SK-N-SH (cell line): ENCODE data around the gene TMEM63C. TPM values are rescaled to one million over a fixed set of nuclear protein-coding genes. Genes with fewer than 3 reads are reported as not detected.

Source experiments
- CTCF ChIA-PET: fragments of 300-600, 350-600 bp; formaldehyde crosslinking; extraction: SDS; loops from one replicate; lab custom pipeline; 2021; lab: Yijun Ruan, JAX
- POLR2A ChIA-PET: fragments of 350-600 bp; sonication (Branson Sonifier 250); formaldehyde crosslinking; extraction: SDS; loops from one replicate; lab custom pipeline; 2020; ENCODE audit warnings: antibody characterized with exemption, inconsistent platforms; lab: Yijun Ruan, JAX
- DNase-seq: peaks from one replicate; pipeline ENCODE4 v3.0.0; 2012
- H2AFZ ChIP-seq: fragments of 200-600 bp; sonication (generic); 2 replicates; pipeline ENCODE4 v1.8.1; 2016; ENCODE audit warnings: antibody characterized with exemption, mild to moderate bottlenecking, low read depth
- H3F3A ChIP-seq: fragments of 200-600 bp; sonication (generic); replicated peaks from 2 replicates; pipeline ENCODE3; 2016; ENCODE audit warnings: antibody characterized with exemption, mild to moderate bottlenecking; ENCODE audit not compliant: insufficient read depth
- H3K27ac ChIP-seq, 2 experiments: fragments of 200-500 bp in 1 of 2; fragments of 200-600 bp in 1 of 2; sonication (Bioruptor generic) in 1 of 2; sonication (generic), shearing (Covaris generic) in 1 of 2; 2 replicates each; pipeline versions ENCODE4 v1.5.1 to v1.6.1; 2014 to 2016; ENCODE audit warnings: low read depth in 2 of 2, inconsistent platforms in 1 of 2, low read length in 1 of 2, mild to moderate bottlenecking in 1 of 2, mixed read lengths in 1 of 2
- H3K27me3 ChIP-seq: fragments of 200-600 bp; sonication (generic), shearing (Covaris generic); 2 replicates; pipeline ENCODE4 v1.6.1; 2016; ENCODE audit warnings: mixed run types; ENCODE audit not compliant: insufficient read depth
- H3K36me3 ChIP-seq, 2 experiments: fragments of 200-500 bp in 1 of 2; fragments of 200-600 bp in 1 of 2; sonication (Bioruptor generic) in 1 of 2; sonication (generic) in 1 of 2; replicated peaks in 1 of 2; 2 replicates each; pipeline versions ENCODE3 to v1.5.1; 2014 to 2016; ENCODE audit warnings: low read length in 1 of 2, mild to moderate bottlenecking in 1 of 2; ENCODE audit not compliant: insufficient read depth in 2 of 2, control insufficient read depth in 1 of 2
- H3K4me1 ChIP-seq, 2 experiments: fragments of 200-500 bp in 1 of 2; fragments of 200-600 bp in 1 of 2; sonication (Bioruptor generic) in 1 of 2; sonication (generic), shearing (Covaris generic) in 1 of 2; 2 replicates each; pipeline versions ENCODE4 v1.5.1 to v1.6.1; 2014 to 2016; ENCODE audit warnings: low read depth in 1 of 2, low read length in 1 of 2, mixed run types in 1 of 2; ENCODE audit not compliant: insufficient read depth in 2 of 2, control insufficient read depth in 1 of 2
- H3K4me2 ChIP-seq: fragments of 200-600 bp; sonication (generic), shearing (Covaris generic); 2 replicates; pipeline ENCODE4 v1.6.1; 2017; ENCODE audit warnings: mixed run types
- H3K4me3 ChIP-seq, 2 experiments: fragments of 200-500 bp in 1 of 2; fragments of 200-600 bp in 1 of 2; sonication (Bioruptor generic) in 1 of 2; sonication (generic), shearing (Covaris generic) in 1 of 2; 2 replicates each; pipeline versions ENCODE4 v1.5.1 to v1.8.1; 2014 to 2016; ENCODE audit warnings: low read depth in 2 of 2, inconsistent platforms in 1 of 2, low read length in 1 of 2, mild to moderate bottlenecking in 1 of 2, mixed read lengths in 1 of 2, moderate library complexity in 1 of 2
- H3K79me2 ChIP-seq: fragments of 200-600 bp; sonication (generic); 2 replicates; pipeline ENCODE4 v1.8.1; 2017; ENCODE audit warnings: mild to moderate bottlenecking; ENCODE audit not compliant: insufficient read depth
- H3K9ac ChIP-seq: fragments of 200-600 bp; sonication (generic); 2 replicates; pipeline ENCODE4 v1.6.1; 2017; ENCODE audit warnings: mixed run types
- H3K9me2 ChIP-seq: fragments of 200-600 bp; sonication (generic); 2 replicates; pipeline ENCODE4 v1.6.1; 2017; ENCODE audit warnings: mixed run types
- H3K9me3 ChIP-seq: fragments of 200-600 bp; sonication (generic); 2 replicates; pipeline ENCODE4 v1.6.1; 2017; ENCODE audit warnings: mixed run types, mild to moderate bottlenecking, moderate library complexity
- H4K20me1 ChIP-seq: fragments of 200-600 bp; sonication (generic); 2 replicates; pipeline ENCODE4 v1.6.1; 2017; ENCODE audit warnings: mild to moderate bottlenecking, mixed run types; ENCODE audit not compliant: insufficient read depth
- ELF1 ChIP-seq: IDR thresholded peaks from 2 replicates; pipeline ENCODE4 v1.4.0; 2012
- EP300 ChIP-seq, 2 experiments: IDR thresholded peaks; 2 replicates each; pipeline versions ENCODE4 v1.4.0 to v1.6.1; 2012; ENCODE audit warnings: borderline replicate concordance in 1 of 2, low read depth in 1 of 2, low read length in 1 of 2
- EZH2phosphoT487 ChIP-seq: fragments of 200-600 bp; sonication (generic); IDR thresholded peaks from 2 replicates; pipeline ENCODE4 v1.6.1; 2017; ENCODE audit warnings: low read depth, mixed run types, mild to moderate bottlenecking, antibody characterized with exemption, moderate library complexity, borderline replicate concordance
- MEF2A ChIP-seq: IDR thresholded peaks from 2 replicates; pipeline ENCODE4 v1.4.0; 2012; ENCODE audit warnings: low read depth, borderline replicate concordance
- MXI1 ChIP-seq: IDR thresholded peaks from 2 replicates; pipeline ENCODE4 v1.6.1; 2012; ENCODE audit warnings: mild to moderate bottlenecking, low read depth, low read length, improper control_type of control experiment
- NRF1 ChIP-seq: IDR thresholded peaks from 2 replicates; pipeline ENCODE4 v1.6.1; 2012; ENCODE audit warnings: low read depth, mild to moderate bottlenecking, low read length
- RFX5 ChIP-seq: IDR thresholded peaks from 2 replicates; pipeline ENCODE4 v1.6.1; 2012; ENCODE audit warnings: mild to moderate bottlenecking, improper control_type of control experiment, low read length
- SIN3A ChIP-seq: IDR thresholded peaks from 2 replicates; pipeline ENCODE4 v1.6.1; 2012; ENCODE audit warnings: low read depth, mild to moderate bottlenecking, low read length, moderate library complexity, borderline replicate concordance
- TAF1 ChIP-seq: IDR thresholded peaks from 2 replicates; pipeline ENCODE4 v1.6.1; 2012; ENCODE audit warnings: low read depth, mild to moderate bottlenecking, low read length, moderate library complexity, borderline replicate concordance
- TEAD4 ChIP-seq: IDR thresholded peaks from 2 replicates; pipeline ENCODE4 v1.4.0; 2012; ENCODE audit warnings: mild to moderate bottlenecking, borderline replicate concordance; ENCODE audit not compliant: insufficient read depth
- WGBS: methylation state at CpG from one replicate; pipeline ENCODE4 v1.1.6; 2017; ENCODE audit warnings: low lambda C conversion rate; 5-methylcytosine and 5-hydroxymethylcytosine counted together
- polyA plus RNA-seq, 3 experiments: library from polyadenylated mRNA; depleted of rRNA; stranded (reverse); fragments of >200 nt; gene quantifications; 2 replicates each; pipeline ENCODE4 v1.2.3, GENCODE V29; 2012
- TF ChIP-seq, protein P1 (sequence below): IDR thresholded peaks from 2 replicates; pipeline ENCODE4 v1.6.1; 2012; ENCODE audit warnings: mild to moderate bottlenecking, low read depth, low read length, moderate library complexity
- TF ChIP-seq, protein P2 (sequence below): IDR thresholded peaks from 2 replicates; pipeline ENCODE4 v1.4.0; 2012; ENCODE audit warnings: low read depth, borderline replicate concordance
- TF ChIP-seq, protein P3 (sequence below): IDR thresholded peaks from 2 replicates; pipeline ENCODE4 v1.4.0; 2012; ENCODE audit warnings: low read depth, borderline replicate concordance
- TF ChIP-seq, protein P4 (sequence below): fragments of 150-350 bp; IDR thresholded peaks from 2 replicates; pipeline ENCODE4 v1.6.1; 2017; ENCODE audit warnings: antibody characterized with exemption, low read length, low read depth, borderline replicate concordance
- TF ChIP-seq, protein P5 (sequence below): fragments of 150-350 bp; IDR thresholded peaks from 2 replicates; pipeline ENCODE4 v1.6.1; 2016; ENCODE audit warnings: mild to moderate bottlenecking, low read depth, low read length

Gene TMEM63C
- polyA plus RNA-seq, 1 of the 3 experiments (the other 2 are of a cell fraction) = 0.25 TPM

DNA sequence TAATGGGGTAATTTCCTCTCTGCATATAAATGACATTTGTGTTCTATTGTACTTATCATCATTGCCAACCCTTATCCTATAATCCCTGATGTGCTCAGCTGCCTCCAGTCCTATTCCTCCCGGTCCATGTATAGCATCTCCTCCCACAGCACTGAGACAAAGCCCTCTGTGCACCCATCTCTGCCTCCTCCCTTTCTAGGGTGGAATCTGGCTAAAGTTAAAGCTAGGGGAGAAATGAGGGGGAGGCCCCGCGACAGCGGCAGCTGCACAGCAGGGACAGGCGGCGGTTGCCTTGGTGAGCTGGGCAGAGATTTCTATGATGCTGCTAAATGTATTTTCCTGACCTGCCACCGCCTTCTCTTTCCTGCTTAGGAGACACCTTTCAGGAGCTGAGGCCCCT lies 27.2 kb upstream of the TMEM63C start (continued):
- TF ChIP-seq TEAD4 = no peak
- TF ChIP-seq, protein P1, sequence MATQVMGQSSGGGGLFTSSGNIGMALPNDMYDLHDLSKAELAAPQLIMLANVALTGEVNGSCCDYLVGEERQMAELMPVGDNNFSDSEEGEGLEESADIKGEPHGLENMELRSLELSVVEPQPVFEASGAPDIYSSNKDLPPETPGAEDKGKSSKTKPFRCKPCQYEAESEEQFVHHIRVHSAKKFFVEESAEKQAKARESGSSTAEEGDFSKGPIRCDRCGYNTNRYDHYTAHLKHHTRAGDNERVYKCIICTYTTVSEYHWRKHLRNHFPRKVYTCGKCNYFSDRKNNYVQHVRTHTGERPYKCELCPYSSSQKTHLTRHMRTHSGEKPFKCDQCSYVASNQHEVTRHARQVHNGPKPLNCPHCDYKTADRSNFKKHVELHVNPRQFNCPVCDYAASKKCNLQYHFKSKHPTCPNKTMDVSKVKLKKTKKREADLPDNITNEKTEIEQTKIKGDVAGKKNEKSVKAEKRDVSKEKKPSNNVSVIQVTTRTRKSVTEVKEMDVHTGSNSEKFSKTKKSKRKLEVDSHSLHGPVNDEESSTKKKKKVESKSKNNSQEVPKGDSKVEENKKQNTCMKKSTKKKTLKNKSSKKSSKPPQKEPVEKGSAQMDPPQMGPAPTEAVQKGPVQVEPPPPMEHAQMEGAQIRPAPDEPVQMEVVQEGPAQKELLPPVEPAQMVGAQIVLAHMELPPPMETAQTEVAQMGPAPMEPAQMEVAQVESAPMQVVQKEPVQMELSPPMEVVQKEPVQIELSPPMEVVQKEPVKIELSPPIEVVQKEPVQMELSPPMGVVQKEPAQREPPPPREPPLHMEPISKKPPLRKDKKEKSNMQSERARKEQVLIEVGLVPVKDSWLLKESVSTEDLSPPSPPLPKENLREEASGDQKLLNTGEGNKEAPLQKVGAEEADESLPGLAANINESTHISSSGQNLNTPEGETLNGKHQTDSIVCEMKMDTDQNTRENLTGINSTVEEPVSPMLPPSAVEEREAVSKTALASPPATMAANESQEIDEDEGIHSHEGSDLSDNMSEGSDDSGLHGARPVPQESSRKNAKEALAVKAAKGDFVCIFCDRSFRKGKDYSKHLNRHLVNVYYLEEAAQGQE = no peak
- TF ChIP-seq TAF1 = no peak
- TF ChIP-seq ELF1 = no peak
- TF ChIP-seq MXI1 = no peak

DNA sequence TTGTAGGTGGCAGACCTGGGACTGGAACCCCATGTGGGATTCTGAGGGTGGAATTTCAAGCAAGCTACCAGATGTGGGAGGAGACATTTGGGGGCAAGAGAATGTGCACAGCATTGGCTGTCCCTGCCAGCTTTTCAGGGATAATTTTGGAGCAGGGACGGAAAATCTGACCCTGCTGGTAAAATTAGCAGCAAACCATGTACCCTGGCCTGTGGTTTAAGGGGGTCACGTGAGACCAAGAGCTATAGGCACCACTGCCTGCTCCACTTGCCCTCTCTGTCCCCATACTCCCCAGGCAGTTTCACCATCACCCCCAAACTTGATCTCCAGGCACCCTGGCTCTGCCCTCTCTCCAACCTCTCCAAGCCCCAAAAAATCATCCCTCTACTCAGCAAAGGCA lies 26.5 kb upstream of the TMEM63C start:
- no peaks in the 10 kb centered on the region for H3K9me2 ChIP-seq

More for the DNA sequence above, 26.5 kb upstream of the TMEM63C start:
- H3K27me3 ChIP-seq = no peaks in the 10 kb centered on the region
- H3K27ac ChIP-seq = no peak overlapping the region
- H3K9me3 ChIP-seq = no peaks in the 10 kb centered on the region
- H3K4me2 ChIP-seq = no peak overlapping the region
- DNase-seq = no peak
- H4K20me1 ChIP-seq = no peaks in the 10 kb centered on the region
- TF ChIP-seq SIN3A = no peak
- TF ChIP-seq NRF1 = no peak
- TF ChIP-seq, protein P2, sequence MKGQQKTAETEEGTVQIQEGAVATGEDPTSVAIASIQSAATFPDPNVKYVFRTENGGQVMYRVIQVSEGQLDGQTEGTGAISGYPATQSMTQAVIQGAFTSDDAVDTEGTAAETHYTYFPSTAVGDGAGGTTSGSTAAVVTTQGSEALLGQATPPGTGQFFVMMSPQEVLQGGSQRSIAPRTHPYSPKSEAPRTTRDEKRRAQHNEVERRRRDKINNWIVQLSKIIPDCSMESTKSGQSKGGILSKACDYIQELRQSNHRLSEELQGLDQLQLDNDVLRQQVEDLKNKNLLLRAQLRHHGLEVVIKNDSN = no peak
- TF ChIP-seq, protein P3, sequence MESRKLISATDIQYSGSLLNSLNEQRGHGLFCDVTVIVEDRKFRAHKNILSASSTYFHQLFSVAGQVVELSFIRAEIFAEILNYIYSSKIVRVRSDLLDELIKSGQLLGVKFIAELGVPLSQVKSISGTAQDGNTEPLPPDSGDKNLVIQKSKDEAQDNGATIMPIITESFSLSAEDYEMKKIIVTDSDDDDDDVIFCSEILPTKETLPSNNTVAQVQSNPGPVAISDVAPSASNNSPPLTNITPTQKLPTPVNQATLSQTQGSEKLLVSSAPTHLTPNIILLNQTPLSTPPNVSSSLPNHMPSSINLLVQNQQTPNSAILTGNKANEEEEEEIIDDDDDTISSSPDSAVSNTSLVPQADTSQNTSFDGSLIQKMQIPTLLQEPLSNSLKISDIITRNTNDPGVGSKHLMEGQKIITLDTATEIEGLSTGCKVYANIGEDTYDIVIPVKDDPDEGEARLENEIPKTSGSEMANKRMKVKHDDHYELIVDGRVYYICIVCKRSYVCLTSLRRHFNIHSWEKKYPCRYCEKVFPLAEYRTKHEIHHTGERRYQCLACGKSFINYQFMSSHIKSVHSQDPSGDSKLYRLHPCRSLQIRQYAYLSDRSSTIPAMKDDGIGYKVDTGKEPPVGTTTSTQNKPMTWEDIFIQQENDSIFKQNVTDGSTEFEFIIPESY = no peak
- no peak for TF ChIP-seq RFX5
- TF ChIP-seq EP300 (IDR thresholded peaks at IDR 0.05; ENCODE audit: borderline replicate concordance in 1 of 2, low read depth in 1 of 2, low read length in 1 of 2) = no peak
- TF ChIP-seq, protein P4, sequence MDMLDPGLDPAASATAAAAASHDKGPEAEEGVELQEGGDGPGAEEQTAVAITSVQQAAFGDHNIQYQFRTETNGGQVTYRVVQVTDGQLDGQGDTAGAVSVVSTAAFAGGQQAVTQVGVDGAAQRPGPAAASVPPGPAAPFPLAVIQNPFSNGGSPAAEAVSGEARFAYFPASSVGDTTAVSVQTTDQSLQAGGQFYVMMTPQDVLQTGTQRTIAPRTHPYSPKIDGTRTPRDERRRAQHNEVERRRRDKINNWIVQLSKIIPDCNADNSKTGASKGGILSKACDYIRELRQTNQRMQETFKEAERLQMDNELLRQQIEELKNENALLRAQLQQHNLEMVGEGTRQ = no peak
- TF ChIP-seq MEF2A = no peak
- no peak for TF ChIP-seq EZH2phosphoT487
- TF ChIP-seq, protein P1 = no peak
- no peak for TF ChIP-seq TAF1
- no peak for TF ChIP-seq TEAD4
- TF ChIP-seq, protein P5, sequence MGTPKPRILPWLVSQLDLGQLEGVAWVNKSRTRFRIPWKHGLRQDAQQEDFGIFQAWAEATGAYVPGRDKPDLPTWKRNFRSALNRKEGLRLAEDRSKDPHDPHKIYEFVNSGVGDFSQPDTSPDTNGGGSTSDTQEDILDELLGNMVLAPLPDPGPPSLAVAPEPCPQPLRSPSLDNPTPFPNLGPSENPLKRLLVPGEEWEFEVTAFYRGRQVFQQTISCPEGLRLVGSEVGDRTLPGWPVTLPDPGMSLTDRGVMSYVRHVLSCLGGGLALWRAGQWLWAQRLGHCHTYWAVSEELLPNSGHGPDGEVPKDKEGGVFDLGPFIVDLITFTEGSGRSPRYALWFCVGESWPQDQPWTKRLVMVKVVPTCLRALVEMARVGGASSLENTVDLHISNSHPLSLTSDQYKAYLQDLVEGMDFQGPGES = no peak
- H3K36me3 ChIP-seq = no peaks in the 10 kb centered on the region
- H3K9ac ChIP-seq = no peak overlapping the region
- 100% methylated on average over 1 of the region's 2 CpGs for WGBS
- no peak overlapping the region for H3K4me3 ChIP-seq
- H2AFZ ChIP-seq = no peak overlapping the region
- CTCF ChIA-PET = interaction anchor here (1.1 to 8.6 kb wide), 7 partner anchors 15 to 279 kb away, joined by 3 to 153 read pairs (median 5); partner anchors contain the start of gene ZDHHC22
- POLR2A ChIA-PET = interaction anchor here (1.0 kb wide), 1 partner anchor 26 kb away, joined by 3 read pairs; no protein-coding TSS in a partner anchor
- H3F3A ChIP-seq = no peaks in the 10 kb centered on the region
- H3K79me2 ChIP-seq = no peaks in the 10 kb centered on the region
- peaks cover 4 to 17% of the 10 kb centered on the region in 2 experiments; a peak in 1 of 4 replicates for H3K4me1 ChIP-seq
